Brain microvascular endothelial cell (primary cell): ENCODE results near the gene DCLK1.

Experiments
- DNase-seq: peaks from one replicate; pipeline ENCODE4 v3.0.0-alpha.2; 2020
- H3K27ac ChIP-seq: fragments of 250-450 bp; sonication (Bioruptor Pico); 2 replicates; pipeline ENCODE4 v1.5.1; 2020; ENCODE audit warnings: mild to moderate bottlenecking, moderate library complexity
- H3K27me3 ChIP-seq: fragments of 250-450 bp; sonication (Bioruptor Pico); replicated peaks from 2 replicates; pipeline ENCODE4 v1.5.1; 2020; ENCODE audit warnings: mild to moderate bottlenecking
- H3K36me3 ChIP-seq: fragments of 250-450 bp; sonication (Bioruptor Pico); replicated peaks from 2 replicates; pipeline ENCODE4 v1.5.1; 2020; ENCODE audit warnings: mild to moderate bottlenecking
- H3K4me3 ChIP-seq: 2 replicates; pipeline ENCODE4 v1.5.1; 2011; ENCODE audit warnings: low read depth, mild to moderate bottlenecking, control low read depth, low read length, moderate library complexity
- in situ Hi-C: cut with HindIII; loops from 2 replicates; pipeline ENCODE4 v1.10.0; 2017; ENCODE audit warnings: low sequenced_read_pairs, low pct_ligation_motif_present
- TF ChIP-seq, protein P1 (sequence below): IDR thresholded peaks from 2 replicates; pipeline ENCODE4 v1.5.1; 2011; ENCODE audit warnings: low read depth, mild to moderate bottlenecking, moderate library complexity, low read length, control low read depth, inconsistent platforms; ENCODE audit errors: missing control alignments

The DCLK1 gene

GRCh38 chr13:35780613-35781012 lies 350.6 kb downstream of the DCLK1 start:
- DNase-seq = no peak
- H3K4me3 ChIP-seq = no peak overlapping the region
- in situ Hi-C loops = no loop called here
- no peaks in the 10 kb centered on the region for H3K27me3 ChIP-seq
- H3K36me3 ChIP-seq = no peaks in the 10 kb centered on the region
- TF ChIP-seq, protein P1, sequence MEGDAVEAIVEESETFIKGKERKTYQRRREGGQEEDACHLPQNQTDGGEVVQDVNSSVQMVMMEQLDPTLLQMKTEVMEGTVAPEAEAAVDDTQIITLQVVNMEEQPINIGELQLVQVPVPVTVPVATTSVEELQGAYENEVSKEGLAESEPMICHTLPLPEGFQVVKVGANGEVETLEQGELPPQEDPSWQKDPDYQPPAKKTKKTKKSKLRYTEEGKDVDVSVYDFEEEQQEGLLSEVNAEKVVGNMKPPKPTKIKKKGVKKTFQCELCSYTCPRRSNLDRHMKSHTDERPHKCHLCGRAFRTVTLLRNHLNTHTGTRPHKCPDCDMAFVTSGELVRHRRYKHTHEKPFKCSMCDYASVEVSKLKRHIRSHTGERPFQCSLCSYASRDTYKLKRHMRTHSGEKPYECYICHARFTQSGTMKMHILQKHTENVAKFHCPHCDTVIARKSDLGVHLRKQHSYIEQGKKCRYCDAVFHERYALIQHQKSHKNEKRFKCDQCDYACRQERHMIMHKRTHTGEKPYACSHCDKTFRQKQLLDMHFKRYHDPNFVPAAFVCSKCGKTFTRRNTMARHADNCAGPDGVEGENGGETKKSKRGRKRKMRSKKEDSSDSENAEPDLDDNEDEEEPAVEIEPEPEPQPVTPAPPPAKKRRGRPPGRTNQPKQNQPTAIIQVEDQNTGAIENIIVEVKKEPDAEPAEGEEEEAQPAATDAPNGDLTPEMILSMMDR = no peak
- no peak overlapping the region for H3K27ac ChIP-seq

- Histone ChIP-seq H3K27ac (peak overlapping the region; percentile 60), H3K27me3 (no peaks in the 10 kb centered on the region), H3K36me3 (no peaks in the 10 kb centered on the region), H3K4me3 (no peak overlapping the region)
- in situ Hi-C loops = no loop called here
- DNase-seq = peak; percentile 87
- TF ChIP-seq, protein P1 = peak; percentile 27
Observed at GRCh38 chr13:35771898-35772297, 359.3 kb downstream of the DCLK1 start.

- Histone ChIP-seq H3K4me3 (no peak overlapping the region), H3K36me3 (no peaks in the 10 kb centered on the region), H3K27me3 (no peaks in the 10 kb centered on the region), H3K27ac (no peak overlapping the region)
- DNase-seq = no peak
- in situ Hi-C loops = no loop called here
- TF ChIP-seq, protein P1 = no peak
Observed at GRCh38 chr13:35770756-35771297, 360.4 kb downstream of the DCLK1 start.

- Histone ChIP-seq H3K4me3 (no peak overlapping the region), H3K27ac (no peak overlapping the region), H3K36me3 (no peaks in the 10 kb centered on the region), H3K27me3 (no peaks in the 10 kb centered on the region)
- in situ Hi-C loops = no loop called here
- TF ChIP-seq, protein P1 = no peak
- no peak for DNase-seq
Observed at GRCh38 chr13:35769812-35770211, 361.4 kb downstream of the DCLK1 start.

GRCh38 chr13:35768551-35768950 lies 362.6 kb downstream of the DCLK1 start:
- Histone ChIP-seq H3K27ac (peak overlapping the region; percentile 48), H3K4me3 (no peak overlapping the region), H3K36me3 (no peaks in the 10 kb centered on the region), H3K27me3 (no peaks in the 10 kb centered on the region)
- peak; percentile 64 for DNase-seq
- TF ChIP-seq, protein P1 = no peak
- in situ Hi-C loops = no loop called here

DNA sequence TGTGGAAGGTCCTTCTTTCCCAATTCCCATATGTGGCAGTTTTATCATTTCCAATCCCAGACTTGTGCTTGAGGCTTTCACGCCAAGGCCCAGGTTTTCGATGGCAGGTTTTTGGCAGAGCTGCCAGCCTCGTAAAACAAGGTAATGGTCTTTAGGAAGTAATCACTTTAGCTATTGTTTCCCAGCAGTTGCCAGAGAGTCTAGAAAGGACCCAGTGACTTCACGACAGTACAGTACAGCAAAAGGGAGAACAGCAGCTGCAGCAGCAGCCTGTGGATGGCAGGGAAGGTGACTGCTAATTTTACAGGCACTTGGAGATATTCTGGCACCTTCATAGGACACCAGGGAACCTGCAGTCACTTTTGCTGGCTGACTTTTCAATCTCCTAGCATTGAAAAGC lies 363.1 kb downstream of the DCLK1 start:
- no peak for DNase-seq
- Histone ChIP-seq H3K4me3 (no peak overlapping the region), H3K36me3 (no peaks in the 10 kb centered on the region), H3K27me3 (no peaks in the 10 kb centered on the region), H3K27ac (peak overlapping the region; percentile 31)
- in situ Hi-C loops = no loop called here
- TF ChIP-seq, protein P1 = no peak
